PC-3 (cell line): ENCODE measurements around the gene BZW1.

Source experiments
- EZH2 ChIP-seq: fragments of 300-600 bp; sonication (generic); IDR thresholded peaks from one replicate; pipeline ENCODE4 v1.6.1; 2017; ENCODE audit warnings: antibody characterized with exemption, mild to moderate bottlenecking, low read length; ENCODE audit not compliant: unreplicated experiment
- EZH2phosphoT487 ChIP-seq: fragments of 300-600 bp; sonication (generic); IDR thresholded peaks from 2 replicates; pipeline ENCODE4 v1.6.1; 2018; ENCODE audit warnings: mild to moderate bottlenecking, antibody characterized with exemption, low read length, borderline replicate concordance
- TF ChIP-seq, protein P1 (sequence below): fragments of 300-600 bp; sonication (generic); conservative IDR thresholded peaks from 2 replicates; pipeline ENCODE4 v1.5.1; 2017; ENCODE audit warnings: antibody characterized with exemption, low read depth, mild to moderate bottlenecking, low read length

DNA sequence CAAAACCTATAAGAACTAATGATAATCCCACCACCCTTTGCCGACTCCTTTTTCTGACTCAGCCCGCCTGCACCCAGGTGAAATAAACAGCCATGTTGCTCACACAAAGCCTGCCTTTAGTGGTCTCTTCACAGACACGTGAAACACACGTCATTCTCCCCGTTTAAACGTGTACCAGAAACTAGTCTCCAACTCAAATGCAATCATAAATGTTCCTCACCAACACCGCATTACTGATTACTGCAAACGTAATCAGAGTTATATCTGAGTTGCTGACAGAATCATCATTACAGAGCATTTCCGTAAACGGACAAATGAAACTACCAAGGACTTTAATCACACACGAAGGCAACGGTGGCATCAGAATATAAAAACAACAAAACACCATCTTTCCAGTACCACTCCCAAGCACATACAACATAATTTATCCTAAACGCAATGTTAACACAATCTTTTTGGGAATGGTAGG lies 50.9 kb downstream of the BZW1 start:
- TF ChIP-seq, protein P1, sequence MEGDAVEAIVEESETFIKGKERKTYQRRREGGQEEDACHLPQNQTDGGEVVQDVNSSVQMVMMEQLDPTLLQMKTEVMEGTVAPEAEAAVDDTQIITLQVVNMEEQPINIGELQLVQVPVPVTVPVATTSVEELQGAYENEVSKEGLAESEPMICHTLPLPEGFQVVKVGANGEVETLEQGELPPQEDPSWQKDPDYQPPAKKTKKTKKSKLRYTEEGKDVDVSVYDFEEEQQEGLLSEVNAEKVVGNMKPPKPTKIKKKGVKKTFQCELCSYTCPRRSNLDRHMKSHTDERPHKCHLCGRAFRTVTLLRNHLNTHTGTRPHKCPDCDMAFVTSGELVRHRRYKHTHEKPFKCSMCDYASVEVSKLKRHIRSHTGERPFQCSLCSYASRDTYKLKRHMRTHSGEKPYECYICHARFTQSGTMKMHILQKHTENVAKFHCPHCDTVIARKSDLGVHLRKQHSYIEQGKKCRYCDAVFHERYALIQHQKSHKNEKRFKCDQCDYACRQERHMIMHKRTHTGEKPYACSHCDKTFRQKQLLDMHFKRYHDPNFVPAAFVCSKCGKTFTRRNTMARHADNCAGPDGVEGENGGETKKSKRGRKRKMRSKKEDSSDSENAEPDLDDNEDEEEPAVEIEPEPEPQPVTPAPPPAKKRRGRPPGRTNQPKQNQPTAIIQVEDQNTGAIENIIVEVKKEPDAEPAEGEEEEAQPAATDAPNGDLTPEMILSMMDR, result no peak
- TF ChIP-seq EZH2phosphoT487 (no peak), EZH2 (no peak)
